Liver (tissue), 9 donors: ENCODE results near the gene IPO5. TPM values are rescaled to one million over a fixed set of nuclear protein-coding genes. Genes with fewer than 3 reads are reported as not detected.
"Not testable (repeated sequence)": the region's sequence is repeated elsewhere in the genome, so short reads cannot be mapped to it uniquely, and the experiment has no call there.

Experiments used
- DNase-seq: peaks from one replicate; pipeline ENCODE4 v3.0.0-alpha.2; 2017; ENCODE audit warnings: low spot score
- H3K27ac ChIP-seq, 2 donors: one replicate each; pipeline ENCODE4 v1.7.0; 2013; ENCODE audit warnings: inconsistent platforms in 2 of 2, low read length in 2 of 2, control low read depth in 1 of 2, low read depth in 1 of 2, mild to moderate bottlenecking in 1 of 2
- H3K27me3 ChIP-seq, 4 donors: one replicate each; pipeline versions ENCODE4 v1.6.1 to v1.7.0; 2013; ENCODE audit warnings: low read length in 3 of 4, inconsistent platforms in 1 of 4, mild to moderate bottlenecking in 1 of 4, moderate library complexity in 1 of 4; ENCODE audit not compliant: control insufficient read depth in 4 of 4, insufficient read depth in 4 of 4
- H3K36me3 ChIP-seq, 4 donors: one replicate each; pipeline versions ENCODE4 v1.6.1 to v1.7.0; 2013; ENCODE audit warnings: low read length in 3 of 4, mild to moderate bottlenecking in 3 of 4, low read depth in 1 of 4, moderate library complexity in 1 of 4; ENCODE audit not compliant: control insufficient read depth in 4 of 4, insufficient read depth in 3 of 4
- H3K4me1 ChIP-seq, 4 donors: one replicate each; pipeline versions ENCODE4 v1.6.1 to v1.7.0; 2013; ENCODE audit warnings: low read length in 3 of 4, mild to moderate bottlenecking in 3 of 4, moderate library complexity in 1 of 4; ENCODE audit not compliant: control insufficient read depth in 4 of 4, insufficient read depth in 4 of 4
- H3K4me3 ChIP-seq, 3 donors: one replicate each; pipeline versions ENCODE4 v1.6.1 to v1.7.0; 2013; ENCODE audit warnings: low read length in 3 of 3, control low read depth in 1 of 3, low read depth in 1 of 3, mild to moderate bottlenecking in 1 of 3
- H3K9ac ChIP-seq, 2 donors: one replicate each; pipeline ENCODE4 v1.7.0; 2013; ENCODE audit warnings: low read length in 2 of 2, mild to moderate bottlenecking in 2 of 2, moderate library complexity in 2 of 2, control low read depth in 1 of 2, low read depth in 1 of 2
- H3K9me3 ChIP-seq, 4 donors: one replicate each; pipeline versions ENCODE4 v1.6.1 to v1.7.0; 2013; ENCODE audit warnings: low read length in 3 of 4; ENCODE audit not compliant: control insufficient read depth in 4 of 4
- EGR1 ChIP-seq, 2 donors: IDR thresholded peaks; 2 replicates each; pipeline ENCODE4 v1.6.1; 2016 to 2018; ENCODE audit warnings: antibody characterized with exemption in 2 of 2, low read depth in 2 of 2
- FOXA2 ChIP-seq: IDR thresholded peaks from 2 replicates; pipeline ENCODE4 v1.6.1; 2016; ENCODE audit warnings: antibody characterized with exemption
- GABPA ChIP-seq, 2 donors: IDR thresholded peaks in 1 of 2; conservative IDR thresholded peaks in 1 of 2; 2 replicates each; pipeline ENCODE4 v1.6.1; 2016; ENCODE audit warnings: antibody characterized with exemption in 2 of 2, mild to moderate bottlenecking in 1 of 2, moderate library complexity in 1 of 2
- HNF4A ChIP-seq, 2 donors: conservative IDR thresholded peaks; 2 replicates each; pipeline ENCODE4 v1.6.1; 2016; ENCODE audit warnings: antibody characterized with exemption in 2 of 2, mild to moderate bottlenecking in 2 of 2
- HNF4G ChIP-seq: IDR thresholded peaks from 2 replicates; pipeline ENCODE4 v1.6.1; 2016; ENCODE audit warnings: antibody characterized with exemption
- JUND ChIP-seq, 2 donors: IDR thresholded peaks; 2 replicates each; pipeline ENCODE4 v1.6.1; 2016; ENCODE audit warnings: antibody characterized with exemption in 2 of 2
- MAX ChIP-seq: IDR thresholded peaks from 2 replicates; pipeline ENCODE4 v1.6.1; 2016; ENCODE audit warnings: antibody characterized with exemption
- RAD21 ChIP-seq, 2 donors: IDR thresholded peaks; 2 replicates each; pipeline ENCODE4 v1.6.1; 2016; ENCODE audit warnings: antibody characterized with exemption in 2 of 2, mild to moderate bottlenecking in 2 of 2
- REST ChIP-seq: IDR thresholded peaks from 2 replicates; pipeline ENCODE4 v1.6.1; 2016; ENCODE audit warnings: antibody characterized with exemption, mild to moderate bottlenecking
- RXRA ChIP-seq, 2 donors: IDR thresholded peaks; 2 replicates each; pipeline ENCODE4 v1.6.1; 2017 to 2018; ENCODE audit warnings: antibody characterized with exemption in 2 of 2, mild to moderate bottlenecking in 1 of 2
- SP1 ChIP-seq: IDR thresholded peaks from 2 replicates; pipeline ENCODE4 v1.6.1; 2018; ENCODE audit warnings: antibody characterized with exemption, mild to moderate bottlenecking
- TAF1 ChIP-seq: conservative IDR thresholded peaks from 2 replicates; pipeline ENCODE4 v1.6.1; 2016; ENCODE audit warnings: antibody characterized with exemption, mild to moderate bottlenecking
- YY1 ChIP-seq: IDR thresholded peaks from 2 replicates; pipeline ENCODE4 v1.6.1; 2016; ENCODE audit warnings: antibody characterized with exemption, mild to moderate bottlenecking
- WGBS: extraction: QIAGEN DNeasy Blood & Tissue Kit; methylation state at CpG from one replicate; pipeline ENCODE4 v1.1.7; 2013; 5-methylcytosine and 5-hydroxymethylcytosine counted together
- polyA plus RNA-seq, 2 donors: library from polyadenylated mRNA; stranded (reverse) in 1 of 2; unstranded in 1 of 2; fragments of 200-250 nt in 1 of 2; fragments of >200 nt in 1 of 2; fragmentation: Nextera tagmentation in 1 of 2; extraction: Ambion mirVana in 1 of 2; gene quantifications; one replicate each; pipeline versions ENCODE4 v1.2.1 to v1.2.3, GENCODE V29; 2013 to 2015
- total RNA-seq, 2 donors: library from RNA; depleted of rRNA; stranded (reverse); fragments of >200 nt; gene quantifications; one replicate each; pipeline ENCODE4 v1.2.3, GENCODE V29; 2014
- donor health status: healthy.
- donor health status: healthy.
- donor health status: healthy.
- donor health status: healthy.
- donor health status: healthy.

The IPO5 gene
- total and polyA plus RNA-seq, 4 donors: 19.2 to 92.8 (median 46.6) TPM

- DNase-seq: no peak
- H3K4me1 ChIP-seq: no peaks in the 10 kb centered on the region
- 81% methylated on average over 4 of the region's 4 CpGs for WGBS
- H3K27me3 ChIP-seq: no peaks in the 10 kb centered on the region
- H3K36me3 ChIP-seq: no peaks in the 10 kb centered on the region
- no peaks in the 10 kb centered on the region for H3K9me3 ChIP-seq
- no peak overlapping the region for H3K9ac ChIP-seq
- TF ChIP-seq JUND (IDR thresholded peaks at IDR 0.05) (no peak), REST (no peak), EGR1 (IDR thresholded peaks at IDR 0.05; ENCODE audit: low read depth in 2 of 2) (no peak), GABPA (IDR thresholded peaks at IDR 0.05 in 1 of 2, conservative IDR thresholded peaks at IDR 0.05 in 1 of 2) (no peak), FOXA2 (no peak), RAD21 (IDR thresholded peaks at IDR 0.05) (no peak), RXRA (IDR thresholded peaks at IDR 0.05) (no peak), TAF1 (no peak), HNF4G (no peak), HNF4A (conservative IDR thresholded peaks at IDR 0.05) (no peak), SP1 (no peak)
- H3K27ac ChIP-seq: no peak overlapping the region
- H3K4me3 ChIP-seq: no peak overlapping the region
These were observed 2.1 kb upstream of the IPO5 start for GRCh38 chr13:97951376-97951775.

GRCh38 chr13:97952831-97953230, 644 bp upstream of the IPO5 start:
- H3K4me1 ChIP-seq, H3K9ac ChIP-seq, H3K9me3 ChIP-seq, DNase-seq, H3K4me3 ChIP-seq, H3K36me3 ChIP-seq, H3K27ac ChIP-seq, H3K27me3 ChIP-seq: not testable (repeated sequence)
- 90% methylated on average over 4 of the region's 4 CpGs for WGBS

- no peaks in the 10 kb centered on the region for H3K9me3 ChIP-seq
- H3K27me3 ChIP-seq: no peaks in the 10 kb centered on the region
- no peak for TF ChIP-seq TAF1
- no peak for TF ChIP-seq MAX
- no peak for TF ChIP-seq SP1
- TF ChIP-seq HNF4G: no peak
- no peak for TF ChIP-seq YY1
- TF ChIP-seq JUND (IDR thresholded peaks at IDR 0.05): no peak
- no peak for TF ChIP-seq REST
- no peak for TF ChIP-seq FOXA2
- TF ChIP-seq RXRA (IDR thresholded peaks at IDR 0.05): no peak
- no peak overlapping the region for H3K4me3 ChIP-seq
- no peak for DNase-seq
- no peaks in the 10 kb centered on the region for H3K4me1 ChIP-seq
- H3K27ac ChIP-seq: no peak overlapping the region
- no peaks in the 10 kb centered on the region for H3K36me3 ChIP-seq
- H3K9ac ChIP-seq: no peak overlapping the region
- 93% methylated on average over 6 of the region's 6 CpGs for WGBS
These were observed 7.9 kb downstream of the IPO5 start for GRCh38 chr13:97961340-97961739.
